Smooth muscle cell (in vitro differentiated cells): Measurements from ENCODE around the gene FYB1. TPM values are rescaled to one million over a fixed set of nuclear protein-coding genes. Genes with fewer than 3 reads are reported as not detected.

Experiments used
- DNase-seq: peaks from one replicate; lab custom pipeline; 2025; ENCODE audit not compliant: unreplicated experiment; lab: John Stamatoyannopoulos, UW
- H2AFZ ChIP-seq: fragments of 200-600 bp; sonication (generic); 2 replicates; pipeline ENCODE4 v1.6.0; 2016; ENCODE audit warnings: antibody characterized with exemption, low read depth, mild to moderate bottlenecking
- H3F3A ChIP-seq: fragments of 200-600 bp; sonication (generic); 2 replicates; pipeline ENCODE4 v1.6.0; 2017; ENCODE audit warnings: antibody characterized with exemption, low read depth
- H3K27ac ChIP-seq: fragments of 200-600 bp; sonication (generic); 2 replicates; pipeline ENCODE4 v1.5.1; 2016; ENCODE audit warnings: low read depth, mild to moderate bottlenecking
- H3K27me3 ChIP-seq: fragments of 200-600 bp; sonication (generic); 2 replicates; pipeline ENCODE4 v1.6.1; 2016; ENCODE audit warnings: low read depth, mild to moderate bottlenecking
- H3K36me3 ChIP-seq: fragments of 200-600 bp; sonication (generic); 2 replicates; pipeline ENCODE4 v1.5.1; 2016; ENCODE audit warnings: low read depth
- H3K4me1 ChIP-seq: fragments of 200-600 bp; sonication (generic); 2 replicates; pipeline ENCODE4 v1.5.1; 2016; ENCODE audit warnings: low read depth
- H3K4me2 ChIP-seq: fragments of 200-600 bp; sonication (generic); 2 replicates; pipeline ENCODE4 v1.6.0; 2016; ENCODE audit warnings: mild to moderate bottlenecking
- H3K4me3 ChIP-seq: fragments of 200-600 bp; sonication (generic); 2 replicates; pipeline ENCODE4 v1.5.1; 2016; ENCODE audit warnings: mild to moderate bottlenecking
- H3K79me2 ChIP-seq: fragments of 200-600 bp; sonication (generic); 2 replicates; pipeline ENCODE4 v1.6.0; 2016; ENCODE audit warnings: low read depth, mild to moderate bottlenecking
- H3K9ac ChIP-seq: fragments of 200-600 bp; sonication (generic); 2 replicates; pipeline ENCODE4 v1.6.0; 2016; ENCODE audit warnings: low read depth
- H3K9me3 ChIP-seq: fragments of 200-600 bp; sonication (generic); replicated peaks from 2 replicates; pipeline ENCODE4 v1.5.1; 2016; ENCODE audit warnings: low read depth
- H4K20me1 ChIP-seq: fragments of 200-600 bp; sonication (generic); 2 replicates; pipeline ENCODE4 v1.6.0; 2016; ENCODE audit warnings: low read depth
- WGBS: methylation state at CpG from one replicate; pipeline ENCODE4 v1.1.7; 2016; ENCODE audit warnings: low lambda C conversion rate; 5-methylcytosine and 5-hydroxymethylcytosine counted together
- polyA plus RNA-seq: library from polyadenylated mRNA; unstranded; fragments of >200 nt; fragmentation: Nextera tagmentation; extraction: Ambion mirVana; gene quantifications from 2 replicates; pipeline ENCODE4 v1.2.1, GENCODE V29; 2016
- total RNA-seq: library from RNA; depleted of rRNA; stranded (reverse); fragments of >200 nt; gene quantifications from 2 replicates; pipeline ENCODE4 v1.2.3, GENCODE V29; 2014
- TF ChIP-seq, protein P1 (sequence below): fragments of 200-600 bp; sonication (generic); IDR thresholded peaks from 2 replicates; pipeline ENCODE4 v1.5.1; 2017; ENCODE audit warnings: borderline replicate concordance, mild to moderate bottlenecking, antibody characterized with exemption; ENCODE audit not compliant: insufficient read depth, poor library complexity, severe bottlenecking

Gene FYB1
- total and polyA plus RNA-seq, 2 experiments from 2014 or later: 0.06 to 0.22 TPM

DNA sequence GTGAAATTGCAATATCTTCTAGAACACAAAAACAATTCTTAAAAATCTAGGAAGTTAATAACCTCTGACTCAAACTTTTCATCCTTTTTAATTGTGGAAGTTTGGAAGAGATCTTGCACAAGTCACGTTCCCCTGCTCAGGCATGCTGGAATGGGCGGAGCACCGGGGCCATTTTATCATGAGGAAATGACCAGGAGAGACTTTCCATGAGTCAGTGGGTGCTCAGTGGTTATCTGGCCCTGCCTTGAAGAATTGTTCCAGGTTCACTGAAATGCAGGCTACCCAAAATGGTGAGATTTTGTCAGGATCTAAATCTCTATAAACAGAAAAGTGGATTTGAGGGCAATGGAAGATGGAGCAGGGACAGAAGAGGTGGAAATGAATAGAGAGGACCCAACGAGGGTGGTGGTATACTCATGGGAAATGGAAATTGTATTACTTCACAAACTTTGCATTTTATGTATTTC lies 61.2 kb downstream of the FYB1 start:
- Histone ChIP-seq H3K4me1 (no peaks in the 10 kb centered on the region), H3K27ac (no peak overlapping the region), H3K36me3 (no peaks in the 10 kb centered on the region), H3K9me3 (no peaks in the 10 kb centered on the region), H3K27me3 (no peaks in the 10 kb centered on the region), H3K4me3 (no peak overlapping the region), H3K79me2 (no peaks in the 10 kb centered on the region), H4K20me1 (no peaks in the 10 kb centered on the region), H3K4me2 (no peak overlapping the region), H2AFZ (no peak overlapping the region), H3F3A (no peaks in the 10 kb centered on the region), H3K9ac (no peak overlapping the region)
- DNase-seq: no peak
- WGBS: 86% methylated on average over 4 of the region's 4 CpGs
- TF ChIP-seq, protein P1, sequence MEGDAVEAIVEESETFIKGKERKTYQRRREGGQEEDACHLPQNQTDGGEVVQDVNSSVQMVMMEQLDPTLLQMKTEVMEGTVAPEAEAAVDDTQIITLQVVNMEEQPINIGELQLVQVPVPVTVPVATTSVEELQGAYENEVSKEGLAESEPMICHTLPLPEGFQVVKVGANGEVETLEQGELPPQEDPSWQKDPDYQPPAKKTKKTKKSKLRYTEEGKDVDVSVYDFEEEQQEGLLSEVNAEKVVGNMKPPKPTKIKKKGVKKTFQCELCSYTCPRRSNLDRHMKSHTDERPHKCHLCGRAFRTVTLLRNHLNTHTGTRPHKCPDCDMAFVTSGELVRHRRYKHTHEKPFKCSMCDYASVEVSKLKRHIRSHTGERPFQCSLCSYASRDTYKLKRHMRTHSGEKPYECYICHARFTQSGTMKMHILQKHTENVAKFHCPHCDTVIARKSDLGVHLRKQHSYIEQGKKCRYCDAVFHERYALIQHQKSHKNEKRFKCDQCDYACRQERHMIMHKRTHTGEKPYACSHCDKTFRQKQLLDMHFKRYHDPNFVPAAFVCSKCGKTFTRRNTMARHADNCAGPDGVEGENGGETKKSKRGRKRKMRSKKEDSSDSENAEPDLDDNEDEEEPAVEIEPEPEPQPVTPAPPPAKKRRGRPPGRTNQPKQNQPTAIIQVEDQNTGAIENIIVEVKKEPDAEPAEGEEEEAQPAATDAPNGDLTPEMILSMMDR: no peak

DNA sequence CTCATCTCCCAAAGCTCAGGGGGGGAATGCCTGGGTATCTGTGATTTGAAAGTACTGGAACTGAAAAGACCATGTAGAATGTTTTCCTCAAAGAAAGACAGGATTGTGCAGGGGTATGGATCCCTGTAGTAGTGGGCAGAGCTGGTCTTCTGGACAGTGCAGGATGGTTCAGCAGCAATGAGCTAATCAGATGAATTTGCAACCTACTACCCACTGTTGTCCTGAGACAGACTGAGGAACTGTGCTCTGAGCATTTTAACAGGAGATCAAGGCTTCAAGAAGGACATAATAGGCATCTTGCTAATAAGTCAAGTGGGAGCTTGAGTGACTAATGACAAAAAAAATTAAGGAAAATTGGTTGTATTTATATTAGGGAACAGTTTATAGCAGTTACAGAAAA lies 61.7 kb downstream of the FYB1 start:
- H3K36me3 ChIP-seq: no peaks in the 10 kb centered on the region
- no peak overlapping the region for H3K4me2 ChIP-seq
- no peaks in the 10 kb centered on the region for H3K9me3 ChIP-seq
- H4K20me1 ChIP-seq: no peaks in the 10 kb centered on the region
- H3F3A ChIP-seq: no peaks in the 10 kb centered on the region
- no peak overlapping the region for H3K27ac ChIP-seq
- H3K9ac ChIP-seq: no peak overlapping the region
- no peaks in the 10 kb centered on the region for H3K4me1 ChIP-seq
- H2AFZ ChIP-seq: no peak overlapping the region
- TF ChIP-seq, protein P1: no peak
- DNase-seq: no peak
- H3K27me3 ChIP-seq: no peaks in the 10 kb centered on the region
- no peak overlapping the region for H3K4me3 ChIP-seq
- H3K79me2 ChIP-seq: no peaks in the 10 kb centered on the region

DNA sequence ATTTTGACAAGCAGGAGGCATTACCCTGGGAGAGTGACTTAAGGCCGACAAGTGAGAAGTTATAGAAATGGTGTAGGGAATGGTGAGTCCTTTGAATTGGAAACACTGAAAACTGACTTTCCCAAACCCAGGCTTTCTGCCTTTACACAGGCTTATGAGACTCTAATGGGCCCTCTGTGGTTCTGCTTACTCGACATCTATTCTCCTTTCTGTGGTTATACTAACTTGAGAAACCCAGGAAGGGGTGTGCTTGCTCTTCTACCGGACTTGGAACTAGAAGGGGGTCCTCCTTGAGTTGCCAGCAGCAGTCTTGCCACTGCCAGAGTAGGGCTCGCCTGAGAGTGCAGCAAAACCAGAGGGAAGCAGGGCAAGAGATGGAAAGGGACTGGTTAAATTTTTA lies 63.3 kb downstream of the FYB1 start:
- Histone ChIP-seq H3K79me2 (no peaks in the 10 kb centered on the region), H3K27me3 (no peaks in the 10 kb centered on the region), H3K9ac (no peak overlapping the region), H3F3A (no peaks in the 10 kb centered on the region), H3K4me1 (no peaks in the 10 kb centered on the region), H2AFZ (no peak overlapping the region), H3K9me3 (no peaks in the 10 kb centered on the region), H3K27ac (no peak overlapping the region), H3K4me3 (no peak overlapping the region), H3K36me3 (no peaks in the 10 kb centered on the region), H3K4me2 (no peak overlapping the region), H4K20me1 (no peaks in the 10 kb centered on the region)
- no peak for DNase-seq
- WGBS: 87% methylated on average over 4 of the region's 4 CpGs
- TF ChIP-seq, protein P1: no peak

DNA sequence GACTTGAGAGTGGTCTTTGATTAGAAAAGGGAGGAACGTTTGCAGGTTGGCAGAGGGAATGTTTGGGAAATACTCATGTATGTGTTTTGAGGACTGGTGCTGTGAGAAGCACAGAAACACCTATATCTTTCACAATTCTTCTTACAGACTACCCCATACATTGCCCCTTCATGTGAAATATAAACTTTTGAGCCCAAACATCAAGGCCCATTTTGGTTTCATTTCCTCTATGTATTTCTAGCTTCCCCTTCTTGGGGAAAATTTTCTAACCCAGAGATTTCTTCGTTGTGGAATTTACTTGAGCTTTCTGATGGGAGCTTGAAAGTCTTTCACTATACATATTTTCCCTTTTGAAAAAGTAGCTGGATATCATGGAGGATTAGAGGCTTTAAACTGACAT lies 67.6 kb downstream of the FYB1 start:
- DNase-seq: no peak
- H3K4me2 ChIP-seq: no peak overlapping the region

More for the DNA sequence above, 67.6 kb downstream of the FYB1 start:
- no peaks in the 10 kb centered on the region for H3K36me3 ChIP-seq
- no peaks in the 10 kb centered on the region for H3K4me1 ChIP-seq
- no peaks in the 10 kb centered on the region for H4K20me1 ChIP-seq
- no peak overlapping the region for H3K27ac ChIP-seq
- WGBS: 66% methylated on average over 2 of the region's 2 CpGs
- TF ChIP-seq, protein P1: no peak
- H2AFZ ChIP-seq: no peak overlapping the region
- H3K4me3 ChIP-seq: no peak overlapping the region
- no peaks in the 10 kb centered on the region for H3F3A ChIP-seq
- H3K9me3 ChIP-seq: no peaks in the 10 kb centered on the region
- H3K27me3 ChIP-seq: no peaks in the 10 kb centered on the region
- no peaks in the 10 kb centered on the region for H3K79me2 ChIP-seq
- H3K9ac ChIP-seq: no peak overlapping the region
